GM21737 (cell line): ENCODE results near the gene HES1.

Source experiments
- ATAC-seq: cut with Tn5 transposase; IDR thresholded peaks from one replicate; pipeline ENCODE4 v1.9.1; 2021; ENCODE audit warnings: mild to moderate bottlenecking, moderate library complexity; ENCODE audit not compliant: unreplicated experiment

The HES1 gene

DNA sequence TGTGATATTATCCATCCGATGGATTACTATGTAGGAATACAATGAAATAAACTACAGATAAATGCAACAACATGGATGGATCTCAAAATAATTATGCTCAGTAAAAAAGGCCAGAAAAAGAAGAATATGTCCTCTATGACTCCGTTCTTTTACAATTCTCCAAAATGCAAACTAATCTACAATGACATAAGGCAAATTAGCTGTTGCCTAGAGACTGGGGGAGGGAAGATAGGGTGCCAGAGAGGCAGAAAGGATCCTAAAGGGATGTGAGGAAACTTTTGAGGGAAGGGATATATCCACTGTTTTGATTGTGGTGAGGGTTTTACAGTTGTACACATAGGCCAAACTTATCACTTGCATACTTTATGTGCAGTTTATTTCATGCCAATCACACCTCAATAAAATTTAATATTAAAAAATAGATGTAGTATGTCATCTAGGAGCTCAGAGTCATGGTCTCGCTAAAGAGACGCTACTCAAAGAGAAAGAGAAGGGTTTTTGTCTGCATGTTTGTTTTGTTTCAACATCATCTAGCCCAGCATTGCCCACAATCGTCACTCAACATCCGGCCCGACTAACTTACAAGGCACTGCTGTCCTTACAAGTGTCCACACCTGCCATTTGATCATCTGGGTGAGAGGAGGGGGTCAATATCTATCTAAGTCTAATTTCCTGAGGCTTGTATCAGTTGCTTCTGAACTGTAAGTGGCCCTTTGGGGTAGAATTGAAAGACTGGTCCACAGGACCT lies 29.5 kb downstream of the HES1 start:
- ATAC-seq = no peak

DNA sequence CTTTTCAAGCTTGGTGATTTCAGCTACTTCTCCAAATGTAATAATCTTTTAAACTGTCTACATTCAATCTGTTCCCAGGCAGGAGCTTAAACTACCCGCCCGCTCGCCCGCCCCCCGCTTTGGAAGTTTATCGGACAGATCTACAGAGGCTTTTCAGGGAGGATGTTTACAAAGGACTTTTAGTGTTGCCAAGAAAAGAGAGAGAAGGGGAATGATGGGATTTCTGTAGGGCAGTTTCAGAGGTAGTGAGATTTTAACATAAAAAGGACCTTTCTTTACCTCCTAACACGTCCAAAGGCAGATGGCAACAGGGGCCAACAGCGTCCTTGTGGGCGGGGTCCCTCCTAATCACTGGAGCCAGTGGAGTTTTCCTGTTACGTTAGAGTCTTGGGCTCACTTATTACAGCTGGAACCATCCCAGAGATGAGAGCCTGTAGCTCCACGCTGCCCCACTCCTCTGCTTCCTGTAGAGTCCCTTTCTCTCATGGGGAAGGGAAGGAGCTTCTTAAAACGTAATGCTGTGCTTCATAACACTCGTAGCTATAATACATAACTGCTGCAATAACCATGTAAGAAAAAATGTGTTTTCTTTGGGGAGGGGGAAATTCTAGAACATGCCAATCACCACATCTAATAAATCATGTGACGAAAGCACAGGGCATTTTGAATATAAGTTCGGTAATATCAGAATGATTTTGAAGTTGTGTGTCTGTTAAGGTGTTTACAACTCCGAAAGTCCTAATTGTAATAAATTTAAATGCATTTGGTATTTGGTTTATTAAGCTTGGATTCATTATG lies 30.9 kb downstream of the HES1 start:
- ATAC-seq = no peak

GRCh38 chr3:194167480-194168282 lies 31.7 kb downstream of the HES1 start:
- ATAC-seq = no peak

- no peak for ATAC-seq
Measured at GRCh38 chr3:194168994-194169393, 33.0 kb downstream of the HES1 start.

- ATAC-seq = no peak
Measured at GRCh38 chr3:194169595-194169994, 33.6 kb downstream of the HES1 start.

DNA sequence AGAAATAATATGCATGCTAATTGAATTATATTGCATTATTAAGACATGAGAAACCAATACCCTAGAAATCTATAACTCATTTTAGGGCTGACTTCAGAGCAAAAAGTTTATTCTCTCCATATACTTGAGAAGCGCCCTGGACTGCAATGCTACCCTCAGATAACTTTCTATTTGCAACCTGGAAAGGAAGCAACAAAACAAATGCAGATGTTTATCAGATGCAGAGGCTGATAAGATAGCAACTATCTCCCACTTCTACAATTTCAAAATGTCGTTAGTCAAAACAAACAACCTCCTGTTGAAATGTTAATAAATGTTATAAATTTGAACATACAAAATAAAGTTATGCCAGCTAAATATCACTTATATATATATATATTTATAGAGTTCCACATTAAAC lies 34.8 kb downstream of the HES1 start:
- no peak for ATAC-seq

GRCh38 chr3:194174406-194174805 lies 38.5 kb downstream of the HES1 start:
- ATAC-seq = no peak

- no peak for ATAC-seq
Measured at GRCh38 chr3:194174980-194175379, 39.0 kb downstream of the HES1 start.

GRCh38 chr3:194176274-194176991 lies 40.5 kb downstream of the HES1 start:
- ATAC-seq = no peak

- no peak for ATAC-seq
Measured at GRCh38 chr3:194177141-194177540, 41.2 kb downstream of the HES1 start.

DNA sequence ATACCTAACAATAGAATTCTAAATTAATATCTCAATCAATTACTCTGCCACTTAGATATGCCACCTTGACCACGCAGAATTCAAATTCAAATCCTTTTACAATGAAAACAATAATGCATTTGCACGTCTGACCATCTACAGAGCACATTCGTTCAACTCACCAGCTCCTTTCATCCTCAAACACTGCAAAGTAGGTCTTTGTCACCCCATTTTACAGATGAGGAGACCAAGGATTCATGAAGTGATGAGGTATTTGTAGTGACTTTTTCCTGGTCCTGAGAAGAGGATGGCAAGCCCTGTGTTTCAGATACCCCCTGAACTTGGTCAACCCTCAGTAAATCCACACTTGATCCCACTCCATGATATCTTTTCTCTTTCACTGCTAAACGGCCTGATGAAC lies 42.2 kb downstream of the HES1 start:
- no peak for ATAC-seq

DNA sequence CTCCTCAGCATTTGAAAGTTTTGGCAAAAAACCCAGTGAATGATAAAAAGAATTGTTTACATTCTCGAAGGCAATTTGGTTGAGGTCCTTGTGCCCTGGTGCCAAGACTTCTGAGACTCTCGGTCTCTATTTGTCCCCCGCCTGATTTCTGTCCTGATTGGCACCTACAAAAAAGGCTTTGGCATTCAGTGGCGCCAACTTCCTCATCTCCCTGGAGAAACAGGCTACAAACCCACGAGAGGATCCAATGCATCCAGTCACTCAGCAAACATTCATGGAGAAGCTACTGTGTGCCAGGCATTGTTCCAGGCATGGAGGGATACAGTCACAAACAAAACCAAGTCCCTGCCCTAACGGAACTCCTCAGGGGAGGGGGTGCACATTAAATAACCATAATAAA lies 42.7 kb downstream of the HES1 start:
- no peak for ATAC-seq

- ATAC-seq = no peak
Measured at GRCh38 chr3:194180570-194180969, 44.6 kb downstream of the HES1 start.

DNA sequence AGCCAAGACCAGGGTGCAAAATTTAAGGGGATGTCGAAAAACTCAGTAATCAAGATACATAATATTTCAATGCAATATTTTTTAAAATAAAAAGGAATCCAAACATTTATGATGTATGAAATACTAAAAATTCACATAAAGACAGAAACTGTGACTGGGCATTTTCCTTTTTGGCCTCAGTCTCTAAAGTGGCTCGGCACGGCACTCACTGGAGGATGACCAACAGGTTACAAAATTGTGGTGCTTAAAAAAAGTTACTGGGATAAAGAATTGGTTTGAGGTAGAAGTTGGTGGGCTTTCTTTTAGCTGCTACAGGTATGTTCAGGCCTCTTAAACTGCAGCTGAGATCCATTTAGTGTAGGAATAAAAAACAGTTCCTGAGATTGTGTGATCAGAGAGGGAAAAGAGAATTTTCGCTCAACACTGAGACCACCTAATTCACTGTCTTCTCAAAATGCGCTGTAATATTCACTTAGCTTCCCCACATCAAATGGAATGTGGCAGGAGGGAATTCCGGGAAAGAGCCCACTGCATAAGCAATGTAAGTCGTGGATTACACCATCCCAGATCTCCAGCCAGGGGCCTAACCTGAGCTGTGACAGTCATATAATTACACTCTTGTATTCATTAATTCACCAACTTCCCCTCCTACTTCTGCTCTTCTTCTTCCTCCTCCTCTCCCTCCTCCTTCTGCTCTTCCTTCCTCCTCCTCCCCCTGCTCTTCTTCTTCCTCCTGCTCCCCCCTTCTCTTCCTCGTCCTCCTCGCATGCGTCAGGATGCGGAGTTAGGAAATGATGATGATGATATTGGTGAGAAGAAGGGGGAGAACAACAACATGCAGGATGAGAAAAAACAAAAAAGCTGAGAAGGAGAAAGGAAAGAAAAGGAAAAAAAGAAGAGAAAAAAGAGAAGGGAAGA lies 45.9 kb downstream of the HES1 start:
- ATAC-seq = no peak

DNA sequence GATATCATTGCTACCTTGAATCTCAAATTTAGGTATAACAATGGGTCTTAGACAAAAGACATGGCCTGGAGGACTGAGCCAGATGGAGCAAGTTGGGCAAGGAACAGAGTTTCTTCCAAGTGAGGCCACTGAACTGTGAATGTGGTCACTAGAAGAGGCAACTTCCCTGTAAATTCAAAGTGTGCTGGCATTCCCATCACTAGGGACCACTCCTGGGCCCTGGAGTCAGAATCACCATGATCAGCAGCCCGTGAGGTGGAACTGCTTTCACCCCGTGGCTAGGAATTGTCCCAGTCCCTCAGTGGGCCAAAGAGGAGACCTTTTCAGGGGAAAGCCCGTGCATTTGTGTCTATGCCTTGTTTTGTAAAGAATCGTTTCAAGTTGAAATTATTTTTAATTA lies 47.3 kb downstream of the HES1 start:
- ATAC-seq = no peak

DNA sequence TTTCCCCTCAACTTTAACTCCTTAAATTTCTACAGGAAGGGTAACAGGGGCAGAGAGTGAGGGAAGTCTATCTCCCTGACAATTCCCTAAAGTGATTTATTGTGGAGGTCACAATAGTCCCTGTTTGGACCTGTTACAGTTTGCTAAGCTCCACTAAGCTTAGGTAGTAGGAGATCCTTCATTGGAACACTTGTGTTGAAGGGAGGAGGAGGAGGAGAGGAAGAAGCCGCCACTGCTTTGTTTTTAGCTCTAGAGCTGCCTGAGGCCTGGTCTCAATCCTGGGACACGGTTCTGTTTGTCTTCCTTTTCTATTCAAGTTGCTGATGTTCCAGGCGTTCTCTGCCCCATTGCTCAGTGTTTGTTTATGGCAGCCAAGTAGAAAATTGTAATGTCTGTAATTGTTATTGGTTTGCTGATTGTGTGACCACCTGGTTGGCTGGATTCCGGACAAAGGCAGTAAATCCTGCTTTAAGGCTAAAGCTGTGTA lies 48.4 kb downstream of the HES1 start:
- ATAC-seq = no peak

GRCh38 chr3:194184801-194185200 lies 48.9 kb downstream of the HES1 start:
- ATAC-seq = no peak

GRCh38 chr3:194185221-194185620 lies 49.3 kb downstream of the HES1 start:
- no peak for ATAC-seq

DNA sequence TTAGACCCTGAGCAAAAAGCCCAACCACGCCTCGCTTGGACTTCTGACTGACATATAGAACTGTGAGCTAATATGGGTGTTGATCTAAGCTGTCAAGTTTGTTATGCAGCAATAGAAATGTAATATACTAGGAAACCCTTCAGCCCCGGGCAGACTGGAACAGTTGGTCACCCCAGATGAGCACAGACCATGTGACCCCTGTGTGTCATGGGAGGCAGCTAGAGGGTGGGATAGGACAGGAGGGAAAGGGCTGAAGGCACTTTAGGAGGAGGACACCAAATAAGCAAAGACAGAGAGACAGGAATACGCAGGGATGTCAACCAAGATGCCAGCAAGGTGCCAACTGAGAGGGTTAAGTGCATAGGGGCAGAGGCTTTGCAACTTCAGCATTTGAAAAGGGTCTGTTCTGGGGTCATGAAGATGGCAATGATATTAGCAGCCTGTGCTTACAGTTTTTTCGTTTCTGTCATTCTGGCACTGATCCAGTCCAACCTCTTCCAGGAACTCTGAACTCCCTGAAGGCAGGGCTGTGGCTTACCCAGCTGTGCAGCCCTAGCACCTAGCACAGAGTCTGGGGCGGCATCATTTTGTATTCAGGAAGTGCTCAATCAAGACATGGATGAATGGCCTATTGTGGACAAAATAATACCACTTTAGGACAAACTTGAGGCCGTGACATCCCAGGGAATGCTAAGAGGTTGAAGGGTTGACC lies 51.4 kb downstream of the HES1 start:
- ATAC-seq = no peak
